Stimulated activated CD8-positive, alpha-beta memory T cell treated with anti-CD3 and anti-CD28 coated beads, Interleukin-7, amount 100 ng/mL, for 1 hour (primary cell): Measurements from ENCODE around the gene BMP8A.
"Not testable (repeated sequence)": the region's sequence is repeated elsewhere in the genome, so short reads cannot be mapped to it uniquely, and the experiment has no call there.

Experiments used
- DNase-seq, 2 donors: peaks; one replicate each; pipeline ENCODE4 v3.0.0-alpha.2; 2020; ENCODE audit warnings: low read depth in 2 of 2

Gene BMP8A, protein sequence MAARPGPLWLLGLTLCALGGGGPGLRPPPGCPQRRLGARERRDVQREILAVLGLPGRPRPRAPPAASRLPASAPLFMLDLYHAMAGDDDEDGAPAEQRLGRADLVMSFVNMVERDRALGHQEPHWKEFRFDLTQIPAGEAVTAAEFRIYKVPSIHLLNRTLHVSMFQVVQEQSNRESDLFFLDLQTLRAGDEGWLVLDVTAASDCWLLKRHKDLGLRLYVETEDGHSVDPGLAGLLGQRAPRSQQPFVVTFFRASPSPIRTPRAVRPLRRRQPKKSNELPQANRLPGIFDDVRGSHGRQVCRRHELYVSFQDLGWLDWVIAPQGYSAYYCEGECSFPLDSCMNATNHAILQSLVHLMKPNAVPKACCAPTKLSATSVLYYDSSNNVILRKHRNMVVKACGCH

DNA sequence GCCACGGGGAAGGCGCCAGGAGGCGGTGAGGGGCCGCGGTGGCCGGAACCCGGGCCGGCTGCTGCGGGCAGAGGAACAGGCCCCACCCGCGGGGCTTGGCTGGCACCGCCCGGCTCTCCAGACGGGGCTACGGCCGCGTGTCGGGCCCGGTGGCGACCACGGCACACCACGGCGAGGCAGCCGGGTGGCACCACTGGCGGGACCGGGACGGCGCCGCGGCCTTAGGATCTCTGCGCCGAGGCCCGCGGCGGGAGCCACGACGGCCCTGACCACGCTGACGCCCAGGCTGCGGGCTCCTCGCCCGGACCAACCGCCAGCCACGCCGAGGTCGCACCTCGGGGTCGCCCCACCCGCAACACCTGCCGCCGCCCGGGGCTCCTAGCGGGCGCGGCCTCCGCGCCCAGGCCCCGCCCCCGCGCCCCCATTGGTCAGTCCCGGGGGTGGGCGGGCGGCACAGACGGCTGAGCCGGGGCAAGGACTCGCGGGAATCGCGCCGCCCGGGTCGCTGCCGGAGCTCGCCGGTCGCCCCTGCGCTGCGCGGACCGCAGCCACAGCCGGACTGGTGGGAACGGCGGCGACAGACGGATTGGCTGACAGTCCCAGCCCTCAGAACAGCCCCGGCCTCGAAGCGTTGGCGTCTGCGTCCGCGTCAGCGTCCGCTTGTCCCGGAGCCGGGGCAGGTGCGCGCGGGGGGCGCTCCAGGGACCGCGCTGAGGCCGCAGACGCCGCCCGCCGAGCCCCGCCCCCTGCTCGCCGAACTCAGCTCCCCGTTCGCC is at the start of gene BMP8A:
Gene BMP8A (plus strand): TSS at position 491 of the 776 bp plus-strand sequence. CDS start 356 bp downstream, outside the sequence.
- peak; percentile 50 to 51 for DNase-seq

DNA sequence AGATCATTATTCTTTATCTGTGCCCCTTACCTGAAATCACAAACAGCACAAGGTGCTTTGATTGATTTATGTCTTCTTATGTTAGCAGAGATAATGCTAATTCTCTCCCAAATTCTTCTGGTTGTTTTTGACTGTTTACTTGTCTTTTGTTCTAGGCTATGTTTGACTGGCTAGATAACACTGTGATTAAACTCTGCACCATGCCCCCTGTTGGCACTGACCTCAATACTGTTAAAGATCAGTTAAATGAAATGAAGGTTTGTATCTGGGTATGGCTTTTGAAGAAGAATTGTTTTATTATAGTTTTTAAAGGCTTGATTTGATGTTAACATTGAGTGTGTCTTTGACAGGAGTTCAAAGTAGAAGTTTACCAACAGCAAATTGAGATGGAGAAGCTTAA is 49.6 kb upstream of the BMP8A start:
- no peak for DNase-seq

DNA sequence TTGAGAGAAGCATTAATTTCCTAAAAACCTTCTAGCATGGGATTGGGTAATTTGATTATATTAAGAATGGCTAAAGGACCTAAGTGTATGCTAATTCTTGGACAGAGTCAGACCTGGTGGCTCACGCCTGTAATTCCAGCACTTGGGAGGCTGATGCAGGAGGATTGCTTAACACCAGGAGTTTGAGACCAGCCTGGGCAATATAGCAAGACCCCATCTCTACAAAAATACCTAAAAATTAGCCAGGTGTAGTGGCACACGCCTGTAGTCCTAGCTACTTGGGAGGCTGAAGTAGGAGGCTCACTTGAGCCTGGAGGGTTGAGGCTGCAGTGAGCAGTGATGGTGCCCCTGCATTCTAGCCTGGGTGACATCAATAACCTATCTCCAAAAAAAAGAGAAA is 45.9 kb upstream of the BMP8A start:
- no peak for DNase-seq

DNA sequence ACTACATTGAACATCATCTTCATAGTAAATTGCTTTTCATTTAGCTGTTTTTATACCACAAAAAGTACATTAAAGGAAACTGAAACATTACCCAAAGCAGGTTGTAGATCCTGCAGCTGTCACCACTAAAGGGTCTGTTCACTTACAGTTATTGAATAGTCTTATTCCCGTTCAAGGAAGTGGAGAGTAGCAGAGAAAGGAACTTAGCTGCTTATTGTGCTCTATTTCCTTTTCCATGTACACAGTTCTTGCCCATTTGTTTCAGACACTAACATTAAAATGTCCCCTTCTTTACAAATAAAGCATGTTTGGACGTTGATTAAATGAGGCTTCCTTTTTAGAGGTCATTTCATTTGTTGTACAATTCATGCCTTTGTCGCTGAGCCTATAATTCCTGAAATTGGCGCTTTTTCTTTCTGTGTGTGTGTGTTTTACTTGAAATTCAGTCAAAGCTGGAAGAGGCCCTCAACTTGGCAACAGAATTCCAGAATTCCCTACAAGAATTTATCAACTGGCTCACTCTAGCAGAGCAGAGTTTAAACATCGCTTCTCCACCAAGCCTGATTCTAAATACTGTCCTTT is 44.4 kb upstream of the BMP8A start:
- no peak for DNase-seq

DNA sequence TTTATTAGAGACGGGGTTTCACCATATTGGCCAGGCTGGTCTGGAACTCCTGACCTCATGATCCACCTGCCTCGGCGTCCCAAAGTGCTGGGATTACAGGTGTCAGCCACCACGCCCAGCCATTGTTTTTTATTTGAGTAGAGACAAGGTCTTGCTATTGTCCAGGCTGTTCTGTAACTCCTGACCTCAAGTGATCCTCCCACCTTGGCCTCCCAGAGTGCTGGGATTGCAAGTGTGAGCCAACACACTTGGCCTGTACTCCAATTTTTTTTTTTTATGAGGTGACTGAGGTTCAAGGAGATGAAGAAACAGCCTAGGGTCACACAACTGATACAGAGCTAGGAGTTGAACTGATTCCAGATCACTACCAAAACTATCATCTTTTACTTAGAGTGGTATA is 41.4 kb upstream of the BMP8A start:
- not testable (repeated sequence) for DNase-seq

DNA sequence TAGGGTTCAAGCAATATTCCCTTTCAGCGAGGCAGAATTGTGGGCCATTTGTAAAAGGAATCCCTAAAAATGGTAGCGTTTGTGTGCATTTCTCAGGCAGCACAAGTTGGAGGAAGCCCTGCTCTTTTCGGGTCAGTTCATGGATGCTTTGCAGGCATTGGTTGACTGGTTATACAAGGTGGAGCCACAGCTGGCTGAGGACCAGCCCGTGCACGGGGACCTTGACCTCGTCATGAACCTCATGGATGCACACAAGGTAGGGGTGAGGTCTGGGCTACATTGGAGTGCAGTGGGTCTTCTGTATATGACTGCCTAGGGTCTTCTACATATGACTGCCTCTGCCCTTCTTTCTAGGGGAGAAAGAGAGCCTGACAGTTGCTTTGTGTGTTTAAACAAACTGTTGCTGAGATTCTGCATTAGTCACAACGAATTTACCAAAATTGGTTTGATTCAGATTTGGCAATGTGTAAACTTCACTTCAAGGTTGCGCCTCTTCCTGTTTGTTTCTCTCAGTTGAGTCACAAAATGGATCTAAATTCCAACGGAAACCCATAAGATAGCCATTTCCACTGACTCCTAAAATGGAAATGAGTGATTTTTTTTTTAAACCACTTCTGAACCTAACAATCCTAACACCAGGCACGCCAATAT is 40.4 kb upstream of the BMP8A start:
- DNase-seq: no peak

DNA sequence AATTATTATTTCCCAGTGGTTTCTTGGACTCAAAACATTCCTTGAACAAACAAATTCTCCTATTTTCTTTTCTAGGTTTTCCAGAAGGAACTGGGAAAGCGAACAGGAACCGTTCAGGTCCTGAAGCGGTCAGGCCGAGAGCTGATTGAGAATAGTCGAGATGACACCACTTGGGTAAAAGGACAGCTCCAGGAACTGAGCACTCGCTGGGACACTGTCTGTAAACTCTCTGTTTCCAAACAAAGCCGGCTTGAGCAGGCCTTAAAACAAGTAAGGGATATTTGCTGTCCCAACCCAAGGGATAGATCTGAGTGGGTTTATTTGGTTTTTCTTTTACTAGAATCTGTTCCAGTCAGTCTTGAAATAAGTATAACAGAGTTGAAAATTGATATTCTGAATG is 39.4 kb upstream of the BMP8A start:
- no peak for DNase-seq

DNA sequence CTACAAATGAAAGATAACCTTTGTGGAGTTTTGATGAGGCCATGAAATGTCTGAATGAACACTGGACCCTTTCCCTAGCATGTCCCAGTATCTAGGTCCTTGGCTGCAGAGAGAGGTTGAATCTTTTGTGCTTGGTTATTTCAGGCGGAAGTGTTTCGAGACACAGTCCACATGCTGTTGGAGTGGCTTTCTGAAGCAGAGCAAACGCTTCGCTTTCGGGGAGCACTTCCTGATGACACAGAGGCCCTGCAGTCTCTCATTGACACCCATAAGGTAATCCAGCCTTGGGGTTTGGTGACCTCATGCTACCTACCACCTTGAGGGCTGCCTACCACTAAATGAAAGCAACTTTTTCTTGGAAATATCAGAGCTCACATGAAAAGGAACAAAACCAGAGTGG is 38.9 kb upstream of the BMP8A start:
- DNase-seq: no peak

DNA sequence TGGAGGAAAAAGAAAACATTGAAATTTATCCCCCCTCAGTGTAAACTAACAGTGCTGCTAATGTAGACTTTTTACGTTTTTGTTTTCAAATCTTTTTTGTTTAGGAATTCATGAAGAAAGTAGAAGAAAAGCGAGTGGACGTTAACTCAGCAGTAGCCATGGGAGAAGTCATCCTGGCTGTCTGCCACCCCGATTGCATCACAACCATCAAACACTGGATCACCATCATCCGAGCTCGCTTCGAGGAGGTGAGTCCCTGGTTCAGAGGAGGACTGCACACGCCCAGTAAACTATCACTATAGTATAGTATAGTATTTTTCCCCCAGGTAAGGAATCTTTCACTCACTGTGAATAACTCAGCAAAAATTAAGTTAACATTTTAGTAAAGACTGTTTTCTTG is 37.8 kb upstream of the BMP8A start:
- DNase-seq: no peak

DNA sequence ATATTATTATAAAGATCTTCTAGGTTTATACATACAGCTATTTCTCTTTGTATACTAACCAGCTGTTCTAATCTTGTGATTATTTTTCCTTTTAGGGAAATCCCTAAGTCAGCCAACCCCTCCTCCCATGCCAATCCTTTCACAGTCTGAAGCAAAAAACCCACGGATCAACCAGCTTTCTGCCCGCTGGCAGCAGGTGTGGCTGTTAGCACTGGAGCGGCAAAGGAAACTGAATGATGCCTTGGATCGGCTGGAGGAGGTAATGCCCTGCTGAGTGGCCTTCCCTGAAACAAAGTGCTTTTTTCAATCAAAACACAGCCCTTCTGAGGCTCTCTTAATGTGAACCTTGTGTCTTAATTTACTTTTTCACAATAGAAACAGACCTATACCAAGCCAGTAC is 32.4 kb upstream of the BMP8A start:
- no peak for DNase-seq

DNA sequence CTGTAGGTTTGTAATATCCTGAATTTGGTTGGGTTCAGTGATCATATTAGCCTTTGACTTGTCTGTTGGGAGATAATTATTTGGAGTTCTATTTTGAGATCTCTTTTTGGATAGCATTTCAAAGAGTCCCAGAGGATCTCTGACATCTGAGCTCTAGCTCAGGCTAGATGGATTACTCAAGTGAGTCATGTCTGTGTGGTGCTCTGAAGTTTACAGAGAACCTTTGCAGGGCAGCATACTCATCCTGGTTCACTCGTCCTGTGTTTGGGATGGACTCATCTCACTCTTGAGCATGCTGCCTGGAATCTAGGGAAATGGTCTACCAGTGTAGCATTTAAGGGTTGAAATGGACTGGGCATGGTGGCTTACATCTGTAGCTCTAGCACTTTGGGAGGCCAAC is 29.4 kb upstream of the BMP8A start:
- no peak for DNase-seq

DNA sequence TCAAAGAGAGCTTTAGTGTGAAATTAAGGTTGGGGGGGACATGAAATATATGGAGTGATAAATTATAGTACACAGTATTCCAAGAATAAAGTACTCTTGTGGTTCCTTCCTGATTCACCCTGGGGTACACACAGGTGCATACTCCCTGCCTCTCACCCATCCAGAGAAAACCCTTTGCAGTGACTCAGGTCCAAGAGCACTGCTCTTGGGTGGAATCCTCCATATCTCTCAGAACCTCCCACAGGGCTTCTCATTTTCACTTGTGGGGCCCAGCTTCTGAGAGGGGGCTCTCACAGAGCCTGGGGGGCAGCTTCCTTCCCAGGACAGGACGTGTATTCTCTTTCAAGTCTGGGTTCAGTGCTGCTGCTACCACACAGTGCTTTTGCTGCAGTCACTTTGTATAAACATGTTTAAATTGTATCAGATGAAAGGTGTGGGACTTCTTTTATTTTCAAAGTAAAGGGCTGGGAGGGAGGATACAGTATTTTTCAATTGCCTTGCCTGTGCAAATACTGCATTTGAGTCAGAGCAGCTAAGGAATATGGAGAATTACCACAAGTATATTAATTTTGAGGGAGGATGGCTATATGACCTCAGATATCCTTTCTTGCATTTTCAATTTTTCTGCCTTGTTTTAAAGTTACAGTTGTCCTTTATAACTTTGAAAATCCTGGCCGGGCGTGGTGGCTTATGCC is 24.9 kb upstream of the BMP8A start:
- DNase-seq: no peak

DNA sequence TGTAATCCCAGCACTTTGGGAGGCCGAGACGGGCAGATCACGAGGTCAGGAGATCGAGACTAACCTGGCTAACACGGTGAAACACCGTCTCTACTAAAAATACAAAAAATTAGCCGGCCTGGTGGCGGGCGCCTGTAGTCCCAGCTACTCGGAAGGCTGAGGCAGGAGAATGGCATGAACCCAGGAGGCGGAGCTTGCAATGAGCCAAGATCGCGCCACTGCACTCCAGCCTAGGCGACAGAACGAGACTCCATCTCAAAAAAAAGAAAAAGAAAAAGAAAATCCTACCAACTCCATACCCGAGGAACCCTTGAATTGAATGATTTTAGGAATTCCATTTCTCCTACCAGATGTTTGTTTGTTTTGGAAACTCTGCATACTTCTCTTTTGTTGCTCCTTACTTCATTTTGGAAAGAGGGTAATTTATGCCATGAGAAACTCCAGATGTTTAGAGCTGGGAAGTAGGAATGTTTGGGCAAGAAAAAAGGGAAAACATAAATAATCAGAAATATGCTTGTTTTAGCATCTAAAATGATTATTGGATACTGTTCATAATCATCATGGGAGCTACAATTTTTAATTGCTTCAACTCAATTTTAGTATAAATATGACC is 24.2 kb upstream of the BMP8A start:
- DNase-seq: not testable (repeated sequence)

DNA sequence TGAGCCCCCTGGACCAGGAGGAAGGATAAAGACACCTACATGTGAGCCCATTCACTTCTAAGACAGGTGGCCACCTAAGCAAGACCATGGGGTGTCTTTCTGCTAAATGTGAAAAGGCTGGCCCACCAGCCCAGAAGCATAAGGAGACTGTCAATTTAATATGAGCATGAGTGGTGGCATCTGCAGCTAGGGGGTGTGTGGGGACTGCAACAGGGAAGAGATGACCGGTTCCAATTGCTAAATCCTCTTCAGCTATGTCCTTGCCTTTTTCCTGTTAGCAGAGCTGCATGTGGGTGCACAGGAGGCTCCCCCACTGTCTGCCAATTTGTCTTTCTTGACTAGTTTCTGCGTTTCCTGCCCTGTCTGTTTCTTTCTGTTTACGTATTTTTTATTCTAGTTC is 22.3 kb upstream of the BMP8A start:
- no peak for DNase-seq

DNA sequence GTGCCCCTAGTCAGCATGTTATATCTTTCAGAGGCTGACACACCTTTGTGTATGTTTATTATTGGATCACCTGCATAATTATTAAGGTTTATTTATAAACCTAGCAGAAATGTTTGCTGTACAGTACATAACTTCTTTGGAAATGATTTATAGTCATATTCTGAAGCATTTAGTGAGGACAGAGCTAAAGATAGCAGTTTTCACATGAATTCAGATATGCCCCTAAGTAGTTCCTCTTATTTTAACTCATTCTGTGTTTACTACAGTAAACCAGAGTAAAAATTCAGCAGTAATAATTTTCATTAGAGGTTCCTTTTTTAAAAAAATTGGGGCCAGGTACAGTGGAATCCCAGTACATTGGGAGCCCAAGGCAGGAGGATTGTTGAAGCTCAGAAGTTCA is 21.4 kb upstream of the BMP8A start:
- DNase-seq: no peak

DNA sequence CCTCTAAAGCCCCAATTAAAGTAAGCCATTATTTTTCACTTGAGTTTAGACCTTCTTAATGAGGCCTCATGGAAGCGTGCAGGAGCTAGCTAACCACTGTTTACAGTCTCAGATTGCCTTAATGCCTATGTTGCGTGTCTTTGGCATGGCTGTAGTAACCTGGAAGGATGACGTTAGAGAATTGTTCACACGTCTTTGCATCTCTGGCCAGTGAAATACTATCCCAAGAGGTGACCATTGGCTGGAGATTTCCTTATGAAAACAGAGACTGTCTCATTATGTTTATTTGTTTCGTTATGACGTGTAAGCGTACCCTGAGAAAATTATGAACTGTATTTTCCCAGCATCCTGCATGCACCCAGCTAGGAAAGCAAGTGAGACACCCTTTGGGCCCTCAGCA is 18.6 kb upstream of the BMP8A start:
- no peak for DNase-seq

DNA sequence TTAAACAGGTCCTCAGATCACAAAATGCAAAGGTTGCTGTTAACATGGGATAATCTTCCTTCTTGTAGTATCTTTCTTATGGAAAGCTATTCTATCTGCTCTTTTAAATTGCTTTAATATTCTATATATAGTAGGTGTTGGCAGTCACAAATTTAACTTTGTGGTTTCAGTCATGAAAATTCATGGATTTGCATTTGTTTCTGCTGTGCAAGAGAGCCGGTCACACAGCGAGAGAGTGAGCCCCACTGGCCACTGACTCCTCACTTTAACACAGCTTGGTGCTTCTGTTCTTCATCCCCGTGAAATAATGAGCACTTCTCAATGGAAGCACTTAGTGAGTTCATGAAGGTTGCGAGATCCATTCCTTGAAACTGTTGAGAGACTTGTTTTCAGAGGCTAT is 18.1 kb upstream of the BMP8A start:
- DNase-seq: no peak

DNA sequence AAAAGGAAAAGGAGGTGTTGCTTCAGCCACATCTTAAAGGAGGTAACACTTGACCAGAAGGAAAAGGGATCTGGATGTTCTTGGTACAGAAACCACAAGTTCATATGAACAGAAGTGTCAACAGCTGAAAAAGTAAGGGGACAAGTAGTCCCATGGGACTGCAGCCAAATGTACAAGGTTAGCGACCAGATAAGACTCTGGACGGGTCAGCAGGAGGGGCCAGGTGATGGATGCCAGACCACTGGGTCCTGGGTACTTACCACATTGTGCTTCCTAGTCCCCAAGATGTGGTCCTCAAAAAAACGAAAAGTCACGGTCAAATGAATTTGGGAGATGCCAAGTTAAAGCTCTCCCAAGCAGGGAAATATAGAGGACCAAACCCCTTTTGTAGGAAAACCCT is 16.6 kb upstream of the BMP8A start:
- no peak for DNase-seq

DNA sequence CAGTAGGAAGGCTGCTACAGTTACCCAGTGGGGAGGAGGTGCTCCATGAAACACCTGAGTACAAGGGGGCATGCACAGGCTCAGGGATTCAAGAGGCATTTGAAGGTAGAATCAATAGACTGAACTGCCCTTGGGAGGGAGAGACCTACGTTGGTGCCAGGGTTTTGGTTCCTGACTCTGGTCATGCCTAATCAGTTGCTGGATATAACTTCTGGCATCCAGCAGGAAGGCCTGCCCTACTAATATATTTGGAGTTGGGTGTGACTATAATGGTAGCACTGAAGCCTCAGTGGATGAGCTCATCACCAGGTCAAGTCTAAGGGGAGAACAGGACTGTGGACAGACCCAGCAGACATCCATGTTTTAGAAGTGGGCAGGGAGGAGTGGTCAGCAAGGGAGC is 15.9 kb upstream of the BMP8A start:
- not testable (repeated sequence) for DNase-seq

DNA sequence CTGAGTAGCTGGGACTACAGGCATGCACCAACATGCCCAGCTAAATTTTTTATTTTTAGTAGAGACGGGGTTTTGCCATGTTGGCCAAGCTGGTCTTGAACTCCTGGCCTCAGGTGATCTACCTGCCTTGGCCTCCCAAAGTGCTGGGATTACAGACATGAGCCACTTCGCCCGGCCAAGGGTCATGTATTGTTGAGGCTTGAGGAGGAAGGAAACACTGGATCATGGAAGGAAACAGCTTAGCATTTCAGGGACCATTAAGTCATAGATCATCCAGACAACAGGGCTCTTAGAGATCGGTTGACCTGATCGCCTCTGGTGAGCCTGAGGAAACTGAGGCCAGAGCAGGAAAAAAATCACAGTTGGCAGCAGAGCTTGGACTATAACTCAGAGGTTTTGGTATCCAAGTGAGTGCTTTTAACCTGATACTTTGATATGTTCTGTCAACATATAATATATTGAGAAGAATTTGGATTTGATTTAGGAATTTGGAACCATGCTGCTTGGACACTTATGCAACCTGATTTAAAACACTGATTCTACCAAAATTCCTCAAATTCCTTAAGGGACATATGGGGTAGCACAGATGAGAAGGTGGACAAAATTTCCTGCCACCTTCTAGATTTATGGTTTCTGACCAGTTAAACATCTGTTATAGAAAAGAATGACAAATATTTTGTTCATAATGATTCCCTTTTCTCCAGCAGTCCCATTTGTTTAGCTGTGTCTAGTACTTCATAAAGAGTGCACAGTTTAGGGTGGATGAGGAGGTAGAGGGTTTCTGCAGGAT is 13.1 kb upstream of the BMP8A start:
- no peak for DNase-seq
